ENCODE results near the gene EIF4EBP2.

Gene EIF4EBP2

GRCh38 chr10:70403483-70404035 is 386 bp upstream of the EIF4EBP2 start:
- Mint-ChIP-seq H3K4me1 (ENCODE audit: low read depth) (peaks cover 29% of the 10 kb centered on the region), H3K27ac (peak overlapping the region; percentile 73), H3K27me3 (ENCODE audit: low read depth) (no peaks in the 10 kb centered on the region), H3K36me3 (ENCODE audit: low read depth) (peaks cover 15% of the 10 kb centered on the region), H3K4me3 (peak overlapping the region; percentile 97), H3K9me3 (no peaks in the 10 kb centered on the region)

GRCh38 chr10:70404787-70405036 is 767 bp downstream of the EIF4EBP2 start:
- no peaks in the 10 kb centered on the region for H3K9me3 Mint-ChIP-seq

GRCh38 chr10:70405037-70405824 is 1.3 kb downstream of the EIF4EBP2 start:
- H3K36me3 Mint-ChIP-seq (ENCODE audit: low read depth), result peaks cover 25% of the 10 kb centered on the region
- no peaks in the 10 kb centered on the region for H3K27me3 Mint-ChIP-seq (ENCODE audit: low read depth)
- peak overlapping the region; percentile 97 for H3K4me3 Mint-ChIP-seq
- peaks cover 35% of the 10 kb centered on the region for H3K4me1 Mint-ChIP-seq (ENCODE audit: low read depth)
- H3K9me3 Mint-ChIP-seq, result no peaks in the 10 kb centered on the region
- peak overlapping the region; percentile 94 for H3K27ac Mint-ChIP-seq

More at GRCh38 chr10:70404787-70405036, 767 bp downstream of the EIF4EBP2 start:
- peaks cover 34% of the 10 kb centered on the region for H3K4me1 Mint-ChIP-seq (ENCODE audit: low read depth)
- H3K36me3 Mint-ChIP-seq (ENCODE audit: low read depth), result peaks cover 24% of the 10 kb centered on the region
- peak overlapping the region; percentile 97 for H3K4me3 Mint-ChIP-seq
- peak overlapping the region; percentile 94 for H3K27ac Mint-ChIP-seq
- no peaks in the 10 kb centered on the region for H3K27me3 Mint-ChIP-seq (ENCODE audit: low read depth)

GRCh38 chr10:70409772-70410171 is 5.8 kb downstream of the EIF4EBP2 start:
- no peak overlapping the region for H3K27ac Mint-ChIP-seq
- H3K36me3 Mint-ChIP-seq (ENCODE audit: low read depth), result peaks cover 39% of the 10 kb centered on the region
- H3K27me3 Mint-ChIP-seq (ENCODE audit: low read depth), result no peaks in the 10 kb centered on the region
- peaks cover 42% of the 10 kb centered on the region for H3K4me1 Mint-ChIP-seq (ENCODE audit: low read depth)
- H3K9me3 Mint-ChIP-seq, result no peaks in the 10 kb centered on the region
- H3K4me3 Mint-ChIP-seq, result no peak overlapping the region

GRCh38 chr10:70410608-70411007 is 6.7 kb downstream of the EIF4EBP2 start:
- peaks cover 34% of the 10 kb centered on the region for H3K4me1 Mint-ChIP-seq (ENCODE audit: low read depth)
- no peaks in the 10 kb centered on the region for H3K9me3 Mint-ChIP-seq
- H3K36me3 Mint-ChIP-seq (ENCODE audit: low read depth), result peaks cover 38% of the 10 kb centered on the region
- H3K4me3 Mint-ChIP-seq, result no peak overlapping the region
- no peaks in the 10 kb centered on the region for H3K27me3 Mint-ChIP-seq (ENCODE audit: low read depth)
- H3K27ac Mint-ChIP-seq, result no peak overlapping the region

GRCh38 chr10:70412356-70412755 is 8.4 kb downstream of the EIF4EBP2 start:
- Mint-ChIP-seq H3K4me1 (ENCODE audit: low read depth) (peaks cover 32% of the 10 kb centered on the region), H3K27me3 (ENCODE audit: low read depth) (no peaks in the 10 kb centered on the region), H3K36me3 (ENCODE audit: low read depth) (peaks cover 32% of the 10 kb centered on the region), H3K4me3 (no peak overlapping the region), H3K9me3 (no peaks in the 10 kb centered on the region), H3K27ac (no peak overlapping the region)

GRCh38 chr10:70417568-70417967 is 13.6 kb downstream of the EIF4EBP2 start:
- peaks cover 18% of the 10 kb centered on the region for H3K4me1 Mint-ChIP-seq (ENCODE audit: low read depth)
- peaks cover 23% of the 10 kb centered on the region for H3K36me3 Mint-ChIP-seq (ENCODE audit: low read depth)
- no peak overlapping the region for H3K27ac Mint-ChIP-seq
- H3K4me3 Mint-ChIP-seq, result no peak overlapping the region
- H3K9me3 Mint-ChIP-seq, result no peaks in the 10 kb centered on the region
- H3K27me3 Mint-ChIP-seq (ENCODE audit: low read depth), result no peaks in the 10 kb centered on the region

GRCh38 chr10:70418229-70418628 is 14.3 kb downstream of the EIF4EBP2 start:
- H3K9me3 Mint-ChIP-seq, result no peaks in the 10 kb centered on the region
- no peak overlapping the region for H3K27ac Mint-ChIP-seq
- H3K36me3 Mint-ChIP-seq (ENCODE audit: low read depth), result peaks cover 28% of the 10 kb centered on the region
- no peaks in the 10 kb centered on the region for H3K27me3 Mint-ChIP-seq (ENCODE audit: low read depth)
- H3K4me3 Mint-ChIP-seq, result no peak overlapping the region
- peaks cover 16% of the 10 kb centered on the region for H3K4me1 Mint-ChIP-seq (ENCODE audit: low read depth)

- Mint-ChIP-seq H3K4me3 (no peak overlapping the region), H3K27me3 (ENCODE audit: low read depth) (no peaks in the 10 kb centered on the region), H3K27ac (no peak overlapping the region), H3K9me3 (no peaks in the 10 kb centered on the region), H3K36me3 (ENCODE audit: low read depth) (peaks cover 30% of the 10 kb centered on the region), H3K4me1 (ENCODE audit: low read depth) (peaks cover 15% of the 10 kb centered on the region)
Observed at GRCh38 chr10:70418713-70419112, 14.8 kb downstream of the EIF4EBP2 start.

GRCh38 chr10:70424320-70424719 is 20.4 kb downstream of the EIF4EBP2 start:
- H3K27me3 Mint-ChIP-seq (ENCODE audit: low read depth), result no peaks in the 10 kb centered on the region
- H3K4me3 Mint-ChIP-seq, result no peak overlapping the region
- H3K36me3 Mint-ChIP-seq (ENCODE audit: low read depth), result peaks cover 45% of the 10 kb centered on the region
- H3K27ac Mint-ChIP-seq, result no peak overlapping the region
- H3K4me1 Mint-ChIP-seq (ENCODE audit: low read depth), result no peaks in the 10 kb centered on the region
- no peaks in the 10 kb centered on the region for H3K9me3 Mint-ChIP-seq

GRCh38 chr10:70425096-70425495 is 21.2 kb downstream of the EIF4EBP2 start:
- H3K27ac Mint-ChIP-seq, result no peak overlapping the region
- peaks cover 39% of the 10 kb centered on the region for H3K36me3 Mint-ChIP-seq (ENCODE audit: low read depth)
- H3K4me1 Mint-ChIP-seq (ENCODE audit: low read depth), result no peaks in the 10 kb centered on the region
- H3K4me3 Mint-ChIP-seq, result no peak overlapping the region
- no peaks in the 10 kb centered on the region for H3K9me3 Mint-ChIP-seq
- no peaks in the 10 kb centered on the region for H3K27me3 Mint-ChIP-seq (ENCODE audit: low read depth)

GRCh38 chr10:70426823-70427222 is 22.9 kb downstream of the EIF4EBP2 start:
- Mint-ChIP-seq H3K27me3 (ENCODE audit: low read depth) (no peaks in the 10 kb centered on the region), H3K4me1 (ENCODE audit: low read depth) (peaks cover 4% of the 10 kb centered on the region), H3K9me3 (no peaks in the 10 kb centered on the region), H3K4me3 (no peak overlapping the region), H3K27ac (no peak overlapping the region), H3K36me3 (ENCODE audit: low read depth) (peaks cover 36% of the 10 kb centered on the region)

- no peak overlapping the region for H3K27ac Mint-ChIP-seq
- peaks cover 7% of the 10 kb centered on the region for H3K36me3 Mint-ChIP-seq (ENCODE audit: low read depth)
- H3K27me3 Mint-ChIP-seq (ENCODE audit: low read depth), result no peaks in the 10 kb centered on the region
- no peaks in the 10 kb centered on the region for H3K9me3 Mint-ChIP-seq
- H3K4me1 Mint-ChIP-seq (ENCODE audit: low read depth), result peaks cover 22% of the 10 kb centered on the region
- H3K4me3 Mint-ChIP-seq, result no peak overlapping the region
Observed at GRCh38 chr10:70430493-70431445, 26.8 kb downstream of the EIF4EBP2 start.

- no peak overlapping the region for H3K27ac Mint-ChIP-seq
- H3K4me3 Mint-ChIP-seq, result no peak overlapping the region
- H3K4me1 Mint-ChIP-seq (ENCODE audit: low read depth), result peaks cover 22% of the 10 kb centered on the region
- no peaks in the 10 kb centered on the region for H3K9me3 Mint-ChIP-seq
- peaks cover 5% of the 10 kb centered on the region for H3K36me3 Mint-ChIP-seq (ENCODE audit: low read depth)
- no peaks in the 10 kb centered on the region for H3K27me3 Mint-ChIP-seq (ENCODE audit: low read depth)
Observed at GRCh38 chr10:70432101-70432500, 28.2 kb downstream of the EIF4EBP2 start.
